Neuronal stem cell (in vitro differentiated cells): ENCODE results near the gene IQGAP3.

Experiments
- DNase-seq: peaks from one replicate; pipeline ENCODE4 v3.0.0-alpha.2; 2013; ENCODE audit warnings: low spot score
- H2AFZ ChIP-seq: one replicate; pipeline ENCODE4 v1.6.1; 2013; ENCODE audit warnings: mild to moderate bottlenecking, low read length, inconsistent platforms
- H2AK5ac ChIP-seq: 2 replicates; pipeline ENCODE4 v1.6.1; 2013; ENCODE audit warnings: low read depth, mild to moderate bottlenecking, inconsistent platforms, low read length, moderate library complexity, mixed read lengths
- H2BK120ac ChIP-seq: 2 replicates; pipeline ENCODE4 v1.6.1; 2013; ENCODE audit warnings: low read depth, mild to moderate bottlenecking, inconsistent platforms, low read length, moderate library complexity, mixed read lengths
- H2BK12ac ChIP-seq: one replicate; pipeline ENCODE4 v1.6.1; 2013; ENCODE audit warnings: low read length, inconsistent platforms
- H2BK15ac ChIP-seq: 2 replicates; pipeline ENCODE4 v1.6.1; 2013; ENCODE audit warnings: mild to moderate bottlenecking, low read length, inconsistent platforms, mixed read lengths
- H2BK5ac ChIP-seq: one replicate; pipeline ENCODE4 v1.6.1; 2013; ENCODE audit warnings: inconsistent platforms, mild to moderate bottlenecking, low read length, moderate library complexity
- H3K14ac ChIP-seq: one replicate; pipeline ENCODE4 v1.6.1; 2013; ENCODE audit warnings: low read length, inconsistent platforms
- H3K18ac ChIP-seq: 2 replicates; pipeline ENCODE4 v1.6.1; 2013; ENCODE audit warnings: low read length, inconsistent platforms
- H3K23ac ChIP-seq: 2 replicates; pipeline ENCODE4 v1.6.1; 2013; ENCODE audit warnings: low read depth, mild to moderate bottlenecking, mixed read lengths, low read length, inconsistent platforms; ENCODE audit not compliant: poor library complexity
- H3K27ac ChIP-seq: replicated peaks from 3 replicates; pipeline ENCODE4 v1.5.1; 2013; ENCODE audit warnings: low read length, inconsistent platforms
- H3K27me3 ChIP-seq, 3 experiments: 2 replicates each; pipeline ENCODE4 v1.6.1; 2013; ENCODE audit warnings: low read length in 3 of 3, mild to moderate bottlenecking in 2 of 3, inconsistent platforms in 1 of 3, low read depth in 1 of 3, mixed read lengths in 1 of 3, moderate library complexity in 1 of 3; ENCODE audit not compliant: control insufficient read depth in 3 of 3, insufficient read depth in 3 of 3
- H3K36me3 ChIP-seq, 2 donors: replicated peaks in 1 of 2; 2 replicates each; pipeline ENCODE4 v1.6.1; 2013; ENCODE audit warnings: low read length in 2 of 2; ENCODE audit not compliant: control insufficient read depth in 2 of 2, insufficient read depth in 2 of 2
- H3K4ac ChIP-seq: 2 replicates; pipeline ENCODE4 v1.6.1; 2013; ENCODE audit warnings: inconsistent platforms, mild to moderate bottlenecking, low read length, moderate library complexity
- H3K4me1 ChIP-seq, 2 donors: 1 replicate in 1 of 2; 2 replicates in 1 of 2; pipeline ENCODE4 v1.6.1; 2013; ENCODE audit warnings: low read length in 2 of 2, low read depth in 1 of 2; ENCODE audit not compliant: control insufficient read depth in 2 of 2, insufficient read depth in 1 of 2
- H3K4me2 ChIP-seq: one replicate; pipeline ENCODE4 v1.6.1; 2013; ENCODE audit warnings: mild to moderate bottlenecking, low read length, inconsistent platforms; ENCODE audit not compliant: insufficient read depth, poor library complexity, severe bottlenecking
- H3K4me3 ChIP-seq, 2 donors: 2 replicates each; pipeline ENCODE4 v1.5.1; 2013; ENCODE audit warnings: low read length in 2 of 2, mild to moderate bottlenecking in 2 of 2, inconsistent platforms in 1 of 2, moderate library complexity in 1 of 2
- H3K79me1 ChIP-seq: one replicate; pipeline ENCODE4 v1.6.1; 2013; ENCODE audit warnings: low read depth, mild to moderate bottlenecking, inconsistent platforms, low read length, moderate library complexity
- H3K9ac ChIP-seq: one replicate; pipeline ENCODE4 v1.6.1; 2013; ENCODE audit warnings: mild to moderate bottlenecking, low read depth, low read length, inconsistent platforms; ENCODE audit not compliant: poor library complexity
- H3K9me3 ChIP-seq, 2 donors: replicated peaks in 1 of 2; 2 replicates each; pipeline versions ENCODE3 to v1.6.1; 2013; ENCODE audit warnings: low read length in 2 of 2, mild to moderate bottlenecking in 2 of 2, inconsistent platforms in 1 of 2, low read depth in 1 of 2, mixed read lengths in 1 of 2, moderate library complexity in 1 of 2; ENCODE audit not compliant: control insufficient read depth in 2 of 2, insufficient read depth in 1 of 2
- H4K8ac ChIP-seq: one replicate; pipeline ENCODE4 v1.6.1; 2013; ENCODE audit warnings: low read depth, mild to moderate bottlenecking, inconsistent platforms, low read length, moderate library complexity
- H4K91ac ChIP-seq: one replicate; pipeline ENCODE4 v1.6.1; 2013; ENCODE audit warnings: low read length, low read depth, mild to moderate bottlenecking, inconsistent platforms; ENCODE audit not compliant: poor library complexity
- WGBS, 2 donors: extraction: QIAGEN DNeasy Blood & Tissue Kit; methylation state at CpG; one replicate each; pipeline ENCODE4 v1.1.7; 2013; ENCODE audit warnings: missing lambda C conversion rate in 2 of 2, mixed read lengths in 1 of 2; ENCODE audit not compliant: insufficient read length in 2 of 2, insufficient replicate concordance in 1 of 2; ENCODE audit errors: extremely low coverage in 2 of 2; 5-methylcytosine and 5-hydroxymethylcytosine counted together

The IQGAP3 gene

DNA sequence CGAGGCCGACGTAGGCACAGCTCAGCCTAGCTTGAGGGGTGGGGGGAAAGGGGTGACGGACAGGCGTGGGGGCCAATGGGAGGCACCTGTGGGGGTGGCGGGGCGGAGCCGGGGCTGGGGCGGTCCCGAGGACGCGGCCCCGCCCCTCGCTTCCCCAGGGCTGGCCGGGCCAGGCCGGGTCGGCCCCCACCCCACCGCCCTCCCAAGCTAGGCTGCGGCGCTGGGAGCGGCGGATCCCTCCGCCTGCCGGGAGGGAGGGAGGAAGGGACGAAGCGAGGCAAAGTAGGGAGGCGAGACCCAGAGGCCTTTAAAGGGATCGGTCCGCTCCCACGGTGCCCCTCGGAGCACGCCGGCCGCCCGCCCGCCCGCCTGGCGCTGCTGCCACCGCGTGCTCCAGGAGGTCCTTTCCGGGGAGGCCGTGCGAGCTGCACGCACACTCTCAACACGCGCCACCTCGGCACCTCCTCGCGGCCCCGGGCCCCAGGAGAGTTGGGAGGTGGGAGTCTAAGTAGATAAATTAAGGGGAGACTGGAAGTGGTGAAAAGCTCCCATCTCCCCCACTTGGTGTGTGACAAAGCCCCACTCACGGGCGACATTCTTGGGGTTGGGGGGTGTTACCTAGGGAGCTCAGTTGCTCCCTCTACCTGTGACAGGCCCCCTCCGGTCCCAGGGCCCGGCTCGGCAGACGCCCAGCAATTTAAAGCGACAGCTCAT lies 71.4 kb downstream of the IQGAP3 start:
- Histone ChIP-seq H3K27ac (peak overlapping the region; percentile 90), H3K23ac (peak overlapping the region; percentile 80), H3K4me3 (peak overlapping the region; percentile 76 to 92), H2BK5ac (peak overlapping the region; percentile 93), H2BK12ac (no peak overlapping the region), H3K79me1 (no peaks in the 10 kb centered on the region), H3K36me3 (no peaks in the 10 kb centered on the region), H4K91ac (peak overlapping the region; percentile 42), H3K18ac (peak overlapping the region; percentile 99), H2BK120ac (no peak overlapping the region), H2BK15ac (peak overlapping the region; percentile 93), H3K4me1 (peaks cover 31 to 50% of the 10 kb centered on the region in 2 donors), H2AK5ac (no peak overlapping the region), H4K8ac (no peak overlapping the region), H3K9ac (peak overlapping the region; percentile 93), H3K27me3 (no peaks in the 10 kb centered on the region), H3K4ac (no peak overlapping the region), H3K9me3 (no peaks in the 10 kb centered on the region), H3K14ac (no peak overlapping the region), H3K4me2 (peak overlapping the region; percentile 95), H2AFZ (peak overlapping the region; percentile 98)
- no CpG with 5 or more reads among the region's 57 CpGs for WGBS, 2 donors
- DNase-seq = peak; percentile 91

DNA sequence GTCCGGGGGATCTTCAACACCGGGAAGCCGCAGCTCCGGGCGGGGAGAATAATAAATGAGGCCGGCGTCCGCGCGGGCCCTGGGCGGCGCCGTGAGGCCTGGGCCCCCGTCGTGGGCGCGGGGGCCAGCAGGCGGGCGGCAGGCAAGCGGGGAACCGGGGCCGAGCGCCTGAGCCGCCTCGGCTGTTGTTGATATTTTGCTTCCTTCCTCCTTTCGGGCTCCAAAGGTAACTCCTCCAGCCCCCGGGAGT lies 71.9 kb downstream of the IQGAP3 start, which contains the start of gene MEF2D:
MEF2D (minus strand) TSS at position 233 of the 250 bp plus-strand sequence. CDS start 17,483 bp downstream, outside the sequence.
- H3K14ac ChIP-seq = no peak within 1 kb of the TSS
- peak within 1 kb of the TSS; percentile 99 for H3K18ac ChIP-seq
- H3K27ac ChIP-seq = peak within 1 kb of the TSS; percentile 90
- H3K9me3 ChIP-seq = no peaks in the 10 kb centered on the region
- H4K8ac ChIP-seq = no peak within 1 kb of the TSS
- H2BK5ac ChIP-seq = peak within 1 kb of the TSS; percentile 93
- no peaks in the 10 kb centered on the region for H3K36me3 ChIP-seq
- peak within 1 kb of the TSS; percentile 76 to 92 for H3K4me3 ChIP-seq
- H3K23ac ChIP-seq = peak within 1 kb of the TSS; percentile 80
- peak within 1 kb of the TSS; percentile 20 for H2BK120ac ChIP-seq
- no peak for DNase-seq
- H2AFZ ChIP-seq = peak within 1 kb of the TSS; percentile 98
- peak within 1 kb of the TSS; percentile 42 for H4K91ac ChIP-seq
- H2BK12ac ChIP-seq = no peak within 1 kb of the TSS
- peak within 1 kb of the TSS; percentile 95 for H3K4me2 ChIP-seq
- H3K4me1 ChIP-seq = peaks cover 32 to 52% of the 10 kb centered on the region in 2 donors
- no peaks in the 10 kb centered on the region for H3K79me1 ChIP-seq
- H2AK5ac ChIP-seq = no peak within 1 kb of the TSS
- peak within 1 kb of the TSS; percentile 93 for H3K9ac ChIP-seq
- H2BK15ac ChIP-seq = peak within 1 kb of the TSS; percentile 93
- H3K4ac ChIP-seq = no peak within 1 kb of the TSS
- no peaks in the 10 kb centered on the region for H3K27me3 ChIP-seq
- no CpG with 5 or more reads among the region's 27 CpGs for WGBS, 2 donors

DNA sequence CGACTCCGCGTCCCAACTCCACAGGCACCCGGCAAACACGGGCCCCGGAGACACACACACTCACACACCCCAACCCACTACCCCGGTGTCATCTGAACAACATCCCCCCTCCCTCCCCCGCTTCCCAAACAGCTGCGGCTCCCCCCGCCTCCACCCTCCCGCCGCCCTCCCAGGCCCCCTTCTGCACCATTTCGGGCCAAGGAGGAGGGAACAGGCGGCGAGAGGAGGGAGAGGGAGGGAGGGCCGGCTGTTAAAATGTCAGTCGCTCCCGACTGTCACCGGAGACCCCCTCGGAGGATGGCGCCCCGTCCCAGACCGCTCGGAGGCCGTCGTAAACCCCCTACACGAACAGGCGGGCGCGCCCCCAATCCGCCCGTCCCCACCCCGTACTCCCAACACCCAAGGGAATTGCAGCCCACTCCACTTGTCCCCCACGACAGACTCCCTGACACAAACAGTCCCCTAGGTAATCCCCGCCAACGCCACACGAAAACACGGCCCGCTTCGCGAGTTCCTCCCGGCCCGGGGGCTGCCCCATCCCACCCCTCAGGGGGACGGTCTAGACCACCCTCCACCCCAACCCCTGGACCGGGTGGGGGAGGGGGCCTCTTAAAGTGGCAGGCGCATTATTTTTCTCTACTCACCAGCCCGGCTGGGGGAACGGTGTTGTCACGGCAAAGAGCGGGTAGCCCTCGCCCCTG lies 72.4 kb downstream of the IQGAP3 start:
- Histone ChIP-seq H3K23ac (peak overlapping the region; percentile 80), H2AK5ac (no peak overlapping the region), H3K14ac (no peak overlapping the region), H2BK12ac (no peak overlapping the region), H3K4me1 (peaks cover 32 to 52% of the 10 kb centered on the region in 2 donors), H4K91ac (no peak overlapping the region), H3K9ac (peak overlapping the region; percentile 75), H2BK5ac (no peak overlapping the region), H3K4me2 (peak overlapping the region; percentile 87), H2BK120ac (peak overlapping the region; percentile 20), H3K36me3 (no peaks in the 10 kb centered on the region), H4K8ac (no peak overlapping the region), H3K27me3 (no peaks in the 10 kb centered on the region), H2AFZ (peak overlapping the region; percentile 98), H3K9me3 (no peaks in the 10 kb centered on the region), H3K27ac (peak overlapping the region; percentile 90), H2BK15ac (no peak overlapping the region), H3K4ac (no peak overlapping the region), H3K18ac (peak overlapping the region; percentile 94), H3K79me1 (no peaks in the 10 kb centered on the region), H3K4me3 (peak overlapping the region; percentile 76 to 92)
- WGBS, 2 donors = no CpG with 5 or more reads among the region's 51 CpGs
- no peak for DNase-seq

DNA sequence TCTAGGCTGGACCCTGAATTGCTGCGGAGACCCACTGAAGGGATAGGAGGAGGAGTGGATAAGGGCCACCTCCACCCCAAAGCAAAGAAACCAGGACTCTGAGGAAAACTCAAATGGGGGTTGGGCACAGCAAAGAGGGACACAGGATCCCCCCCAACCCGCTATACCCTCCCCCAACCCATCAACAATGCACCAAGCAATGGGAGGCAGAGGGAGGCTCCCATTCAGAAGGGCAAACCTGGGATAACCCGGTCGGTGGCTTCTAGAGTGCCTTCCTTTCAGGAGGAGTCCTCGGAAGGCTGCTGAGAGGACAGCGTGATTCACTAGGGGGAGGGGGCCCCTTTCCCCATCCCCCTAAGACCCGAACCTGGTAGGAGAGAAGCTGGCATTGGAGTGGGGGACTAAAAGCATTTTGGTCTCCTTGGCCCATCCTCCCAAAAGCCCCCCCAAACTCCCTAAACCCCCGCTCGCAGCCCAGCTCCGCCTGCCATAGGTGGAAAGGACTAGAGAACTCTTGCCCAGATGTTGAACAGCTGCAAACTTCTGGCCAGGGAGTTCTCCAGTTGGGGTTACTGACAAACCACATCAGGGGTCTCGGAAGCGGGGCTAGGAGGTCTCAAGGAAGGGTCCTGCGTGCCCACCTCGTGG lies 73.0 kb downstream of the IQGAP3 start:
- peak overlapping the region; percentile 76 to 78 for H3K4me3 ChIP-seq
- no peak overlapping the region for H3K27ac ChIP-seq
- H3K18ac ChIP-seq = no peak overlapping the region
- no peak overlapping the region for H2BK12ac ChIP-seq
- no peak overlapping the region for H3K4ac ChIP-seq
- H2BK15ac ChIP-seq = no peak overlapping the region
- peaks cover 26 to 47% of the 10 kb centered on the region in 2 donors for H3K4me1 ChIP-seq
- no peak overlapping the region for H3K14ac ChIP-seq
- H3K27me3 ChIP-seq = no peaks in the 10 kb centered on the region
- H3K79me1 ChIP-seq = no peaks in the 10 kb centered on the region
- no peaks in the 10 kb centered on the region for H3K36me3 ChIP-seq
- H2BK120ac ChIP-seq = no peak overlapping the region
- H3K4me2 ChIP-seq = peak overlapping the region; percentile 87
- H2AK5ac ChIP-seq = peak overlapping the region; percentile 28
- WGBS, 2 donors = no CpG with 5 or more reads among the region's 14 CpGs
- H3K9ac ChIP-seq = peak overlapping the region; percentile 60
- H4K91ac ChIP-seq = no peak overlapping the region
- no peak overlapping the region for H3K23ac ChIP-seq
- no peak overlapping the region for H4K8ac ChIP-seq
- H2BK5ac ChIP-seq = no peak overlapping the region
- no peaks in the 10 kb centered on the region for H3K9me3 ChIP-seq
- no peak overlapping the region for H2AFZ ChIP-seq
- no peak for DNase-seq
